Mucosa of stomach (tissue), 1 donor: ENCODE measurements around the gene TCIRG1.

Experiments
- H3K27me3 ChIP-seq: one replicate; pipeline ENCODE4 v1.7.0; 2013; ENCODE audit warnings: mild to moderate bottlenecking, low read length; ENCODE audit not compliant: control insufficient read depth, insufficient read depth
- H3K36me3 ChIP-seq: one replicate; pipeline ENCODE4 v1.7.0; 2013; ENCODE audit warnings: low read length; ENCODE audit not compliant: control insufficient read depth, insufficient read depth
- H3K4me1 ChIP-seq: one replicate; pipeline ENCODE4 v1.7.0; 2013; ENCODE audit warnings: mild to moderate bottlenecking, low read length; ENCODE audit not compliant: control insufficient read depth, insufficient read depth
- H3K4me3 ChIP-seq: one replicate; pipeline ENCODE4 v1.7.0; 2013; ENCODE audit warnings: low read length
- H3K9ac ChIP-seq: one replicate; pipeline ENCODE4 v1.7.0; 2013; ENCODE audit warnings: mild to moderate bottlenecking, low read length, moderate library complexity
- H3K9me3 ChIP-seq: one replicate; pipeline ENCODE4 v1.7.0; 2013; ENCODE audit warnings: mild to moderate bottlenecking, low read length, moderate library complexity; ENCODE audit not compliant: control insufficient read depth
- donor health status: Pancreatic carcinoma.

The TCIRG1 gene

DNA sequence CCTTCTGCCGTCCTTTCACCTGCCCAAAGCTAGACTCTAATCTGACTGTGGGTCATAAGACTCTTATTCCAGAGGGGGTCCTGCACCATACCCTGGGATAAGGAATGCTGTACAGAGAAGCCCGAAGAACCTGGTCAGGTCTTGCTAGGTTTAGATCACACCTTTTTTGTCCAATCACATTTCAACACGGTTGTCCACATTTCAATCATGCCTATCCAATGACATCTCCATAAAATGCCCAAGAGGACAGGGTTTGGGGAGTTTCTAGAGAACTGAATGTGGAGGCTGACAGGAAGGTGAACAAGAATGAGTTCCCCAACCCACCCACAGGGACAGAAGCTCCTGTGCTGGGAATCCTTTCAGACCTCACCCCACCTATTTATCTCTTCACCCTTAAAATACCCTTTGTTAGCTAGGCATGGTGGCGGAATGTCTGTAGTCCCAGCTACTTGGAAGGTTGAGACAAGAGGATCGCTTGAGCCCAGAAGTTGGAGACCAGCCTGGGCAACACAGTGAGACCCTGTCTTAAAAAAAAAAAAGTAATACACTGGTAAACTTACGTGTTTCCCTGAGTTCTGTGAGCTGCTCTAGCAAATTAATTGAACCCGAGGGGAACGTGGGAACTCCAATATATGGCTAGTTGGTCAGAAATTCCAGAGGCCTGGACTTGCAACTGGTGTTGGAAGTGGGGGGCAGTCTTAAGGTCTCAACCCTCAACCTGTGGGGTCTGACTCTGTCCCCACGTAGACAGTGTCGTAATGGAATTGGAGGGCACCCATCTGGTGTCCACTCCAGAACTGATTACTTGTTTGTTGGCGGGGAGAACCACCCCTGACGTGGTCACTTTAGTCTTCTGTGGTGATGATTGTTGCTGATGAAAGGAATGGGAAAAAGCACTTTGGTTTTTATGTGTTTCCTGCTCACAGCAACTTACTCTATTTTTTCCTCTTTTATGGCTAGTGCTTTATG lies 17.8 kb downstream of the TCIRG1 start:
- Histone ChIP-seq H3K4me1 (no peaks in the 10 kb centered on the region), H3K4me3 (no peak overlapping the region), H3K36me3 (no peaks in the 10 kb centered on the region), H3K27me3 (no peaks in the 10 kb centered on the region), H3K9me3 (no peaks in the 10 kb centered on the region), H3K9ac (no peak overlapping the region)

GRCh38 chr11:68057807-68058206 lies 19.0 kb downstream of the TCIRG1 start:
- no peak overlapping the region for H3K4me3 ChIP-seq
- no peaks in the 10 kb centered on the region for H3K36me3 ChIP-seq
- no peak overlapping the region for H3K9ac ChIP-seq
- H3K27me3 ChIP-seq, result no peaks in the 10 kb centered on the region
- H3K4me1 ChIP-seq, result no peaks in the 10 kb centered on the region
- H3K9me3 ChIP-seq, result no peaks in the 10 kb centered on the region

DNA sequence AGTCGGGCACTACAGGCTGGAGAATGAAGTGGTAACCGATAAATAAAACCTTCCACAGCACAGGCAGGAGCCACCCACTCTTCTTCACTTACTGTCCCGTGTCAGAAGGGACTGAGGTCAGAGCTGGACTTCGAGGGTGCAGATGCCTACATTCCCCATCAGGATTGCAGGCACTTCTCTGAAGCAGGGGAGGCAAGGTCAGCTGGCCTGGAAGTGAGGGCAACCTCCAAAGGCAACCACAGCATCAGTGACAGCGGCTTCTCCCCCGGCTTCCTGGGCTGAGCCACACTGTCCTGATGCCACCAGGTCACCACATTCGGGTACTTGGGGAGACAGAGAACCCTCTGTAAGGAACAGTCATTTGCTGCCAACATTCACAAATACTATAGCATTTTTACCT lies 22.7 kb downstream of the TCIRG1 start:
- H3K27me3 ChIP-seq, result no peaks in the 10 kb centered on the region
- H3K9me3 ChIP-seq, result no peaks in the 10 kb centered on the region
- H3K9ac ChIP-seq, result no peak overlapping the region
- peaks cover 6% of the 10 kb centered on the region for H3K36me3 ChIP-seq
- no peak overlapping the region for H3K4me3 ChIP-seq
- H3K4me1 ChIP-seq, result no peaks in the 10 kb centered on the region

GRCh38 chr11:68064926-68065325 lies 26.1 kb downstream of the TCIRG1 start:
- no peaks in the 10 kb centered on the region for H3K9me3 ChIP-seq
- H3K36me3 ChIP-seq, result peaks cover 6% of the 10 kb centered on the region
- no peaks in the 10 kb centered on the region for H3K4me1 ChIP-seq
- no peak overlapping the region for H3K9ac ChIP-seq
- H3K4me3 ChIP-seq, result no peak overlapping the region
- H3K27me3 ChIP-seq, result no peaks in the 10 kb centered on the region

DNA sequence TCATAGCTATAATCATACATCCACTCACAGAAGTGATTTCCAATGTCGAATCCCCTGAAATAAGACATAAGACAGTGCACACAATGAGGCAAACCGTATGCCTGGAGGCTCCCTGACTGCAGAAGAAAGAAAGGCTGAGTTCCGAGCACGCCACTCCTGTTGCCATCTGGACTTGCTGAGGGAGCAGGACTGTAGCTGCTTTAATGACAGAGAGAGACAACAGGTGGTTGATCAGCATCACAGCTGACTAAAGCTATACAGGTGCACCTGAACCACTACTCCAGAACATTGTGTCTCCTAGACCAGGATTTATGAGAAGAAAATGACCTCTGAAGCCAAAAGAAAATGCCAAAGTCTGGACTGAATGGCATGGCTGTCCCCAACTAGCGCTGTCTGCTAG lies 27.0 kb downstream of the TCIRG1 start:
- Histone ChIP-seq H3K4me1 (no peaks in the 10 kb centered on the region), H3K27me3 (no peaks in the 10 kb centered on the region), H3K9ac (no peak overlapping the region), H3K4me3 (no peak overlapping the region), H3K36me3 (peaks cover 6% of the 10 kb centered on the region), H3K9me3 (no peaks in the 10 kb centered on the region)

GRCh38 chr11:68066742-68067141 lies 27.9 kb downstream of the TCIRG1 start:
- H3K36me3 ChIP-seq, result peaks cover 6% of the 10 kb centered on the region
- no peaks in the 10 kb centered on the region for H3K9me3 ChIP-seq
- no peak overlapping the region for H3K4me3 ChIP-seq
- no peaks in the 10 kb centered on the region for H3K27me3 ChIP-seq
- H3K9ac ChIP-seq, result no peak overlapping the region
- no peaks in the 10 kb centered on the region for H3K4me1 ChIP-seq

DNA sequence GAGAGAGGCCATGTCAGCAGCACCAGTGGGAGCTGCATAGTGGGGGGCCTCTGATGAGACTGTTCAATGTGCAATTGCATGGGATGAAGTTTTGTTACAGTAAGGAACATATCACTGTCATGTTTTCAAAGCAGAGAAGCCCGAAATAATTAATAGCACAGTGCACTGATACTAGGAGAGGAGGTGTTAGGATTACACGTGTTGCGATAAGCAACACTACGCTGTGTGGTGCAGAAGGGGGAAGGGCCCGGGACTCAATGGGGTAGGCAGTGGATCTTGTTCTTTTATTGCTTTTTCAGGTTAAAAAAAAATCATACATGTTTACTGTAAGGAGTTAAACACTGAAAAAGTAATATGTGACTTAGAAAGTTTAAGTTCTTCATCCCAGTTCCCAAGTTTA lies 29.2 kb downstream of the TCIRG1 start:
- H3K36me3 ChIP-seq, result peaks cover 6% of the 10 kb centered on the region
- H3K9ac ChIP-seq, result no peak overlapping the region
- no peaks in the 10 kb centered on the region for H3K4me1 ChIP-seq
- no peaks in the 10 kb centered on the region for H3K27me3 ChIP-seq
- H3K9me3 ChIP-seq, result no peaks in the 10 kb centered on the region
- no peak overlapping the region for H3K4me3 ChIP-seq

- Histone ChIP-seq H3K27me3 (no peaks in the 10 kb centered on the region), H3K36me3 (no peaks in the 10 kb centered on the region), H3K4me3 (no peak overlapping the region), H3K9ac (no peak overlapping the region), H3K4me1 (no peaks in the 10 kb centered on the region), H3K9me3 (no peaks in the 10 kb centered on the region)
Measured at GRCh38 chr11:68071281-68072048, 32.6 kb downstream of the TCIRG1 start.

GRCh38 chr11:68074584-68075352 lies 35.9 kb downstream of the TCIRG1 start:
- H3K36me3 ChIP-seq, result no peaks in the 10 kb centered on the region
- peaks cover 9% of the 10 kb centered on the region for H3K4me1 ChIP-seq
- H3K4me3 ChIP-seq, result no peak overlapping the region
- no peak overlapping the region for H3K9ac ChIP-seq
- no peaks in the 10 kb centered on the region for H3K9me3 ChIP-seq
- no peaks in the 10 kb centered on the region for H3K27me3 ChIP-seq

- no peaks in the 10 kb centered on the region for H3K27me3 ChIP-seq
- no peaks in the 10 kb centered on the region for H3K36me3 ChIP-seq
- no peak overlapping the region for H3K4me3 ChIP-seq
- peaks cover 9% of the 10 kb centered on the region for H3K4me1 ChIP-seq
- no peaks in the 10 kb centered on the region for H3K9me3 ChIP-seq
- no peak overlapping the region for H3K9ac ChIP-seq
Measured at GRCh38 chr11:68076371-68077042, 37.7 kb downstream of the TCIRG1 start.
